HepG2 (cell line): ENCODE results near the gene PTPRF. TPM values are rescaled to one million over a fixed set of nuclear protein-coding genes. Genes with fewer than 3 reads are reported as not detected.

ENCODE experiments used
- ATAC-seq: fragments of 200-7000 bp; cut with Tn5 transposase; 3 replicates; pipeline ENCODE4 v1.9.1; 2020; ENCODE audit warnings: mild to moderate bottlenecking, moderate library complexity
- BruUV-seq: library from RNA; stranded (reverse); fragments of 400-500 nt; replicated peaks from 2 replicates; lab custom pipeline; 2021; lab: Mats Ljungman, UMichigan
- CTCF ChIA-PET: fragments of 300-600 bp; formaldehyde crosslinking; extraction: SDS; loops from one replicate; lab custom pipeline; 2021; ENCODE audit warnings: low total read pairs, inconsistent platforms, low intra/inter-chr PET ratio; lab: Yijun Ruan, JAX
- POLR2A ChIA-PET: fragments of 350-600 bp; sonication (Branson Sonifier 250); formaldehyde crosslinking; loops from one replicate; lab custom pipeline; 2020; ENCODE audit warnings: antibody characterized with exemption, inconsistent platforms; lab: Yijun Ruan, JAX
- DNase-seq: peaks from one replicate; pipeline ENCODE4 v3.0.0-alpha.2; 2015; ENCODE audit warnings: low spot score
- FAIRE-seq: peaks from 3 replicates; lab custom pipeline; 2011; peaks lifted over from hg19 to GRCh38; lab: Jason Lieb, UNC
- H2AFZ ChIP-seq: one replicate; pipeline ENCODE4 v1.6.1; 2011; ENCODE audit warnings: low read length, inconsistent platforms
- H3K27ac ChIP-seq: fragments of 300-600 bp; 3 replicates; pipeline ENCODE4 v1.8.0; 2011; ENCODE audit warnings: mixed run types, mild to moderate bottlenecking, mixed read lengths, low read length, inconsistent platforms; ENCODE audit not compliant: insufficient read depth; ENCODE audit errors: extremely low read length
- H3K27me3 ChIP-seq, 2 experiments: fragments of 200-600 bp in 1 of 2; 2 replicates in 1 of 2; 3 replicates in 1 of 2; pipeline versions ENCODE4 v1.6.0 to v1.8.0; 2011; ENCODE audit warnings: low read length in 2 of 2, mild to moderate bottlenecking in 2 of 2, moderate library complexity in 2 of 2, inconsistent platforms in 1 of 2; ENCODE audit not compliant: insufficient read depth in 2 of 2, control insufficient read depth in 1 of 2
- H3K36me3 ChIP-seq, 2 experiments: fragments of 200-600 bp in 1 of 2; replicated peaks in 1 of 2; 2 replicates in 1 of 2; 3 replicates in 1 of 2; pipeline versions ENCODE4 v1.5.1 to v1.8.0; 2011; ENCODE audit warnings: low read length in 2 of 2, inconsistent platforms in 1 of 2; ENCODE audit not compliant: insufficient read depth in 2 of 2, control insufficient read depth in 1 of 2
- H3K4me1 ChIP-seq: 2 replicates; pipeline ENCODE4 v1.5.1; 2012; ENCODE audit warnings: low read length, inconsistent platforms; ENCODE audit not compliant: insufficient read depth
- H3K4me2 ChIP-seq: 2 replicates; pipeline ENCODE4 v1.6.0; 2011; ENCODE audit warnings: low read depth, low read length, inconsistent platforms
- H3K4me3 ChIP-seq, 3 experiments: fragments of 200-600 bp in 1 of 3; sonication (generic), shearing (Covaris generic) in 1 of 3; replicated peaks in 1 of 3; 2 replicates each; pipeline ENCODE4 v1.5.1; 2011 to 2016; ENCODE audit warnings: low read length in 3 of 3, inconsistent platforms in 2 of 3, low read depth in 2 of 3, mild to moderate bottlenecking in 2 of 3, control low read depth in 1 of 3, mixed read lengths in 1 of 3; ENCODE audit not compliant: insufficient read depth in 1 of 3
- H3K79me2 ChIP-seq: one replicate; pipeline ENCODE4 v1.6.1; 2011; ENCODE audit warnings: low read length, inconsistent platforms; ENCODE audit not compliant: insufficient read depth
- H3K9ac ChIP-seq: 2 replicates; pipeline ENCODE4 v1.6.0; 2011; ENCODE audit warnings: mild to moderate bottlenecking, low read depth, low read length, inconsistent platforms; ENCODE audit not compliant: insufficient read depth
- H3K9me3 ChIP-seq: 2 replicates; pipeline ENCODE4 v1.5.1; 2012; ENCODE audit warnings: mild to moderate bottlenecking, low read length
- H4K20me1 ChIP-seq: 2 replicates; pipeline ENCODE4 v1.6.0; 2011; ENCODE audit warnings: inconsistent platforms, mild to moderate bottlenecking, low read length, moderate library complexity; ENCODE audit not compliant: insufficient read depth
- CREBL2 ChIP-seq: sonication (generic); formaldehyde crosslinking; IDR thresholded peaks from 2 replicates; pipeline ENCODE4 v1.8.1; 2023; ENCODE audit warnings: missing genetic modification reagents, mild to moderate bottlenecking, borderline replicate concordance
- GPN1 ChIP-seq: sonication (generic); formaldehyde crosslinking; IDR thresholded peaks from 2 replicates; pipeline ENCODE4 v1.5.1; 2020; ENCODE audit warnings: missing genetic modification reagents, borderline replicate concordance
- HNF1A ChIP-seq, 2 experiments: sonication (generic) in 1 of 2; formaldehyde crosslinking in 1 of 2; IDR thresholded peaks; 2 replicates each; pipeline versions ENCODE4 v1.4.0 to v1.6.1; 2016 to 2020; ENCODE audit warnings: borderline replicate concordance in 1 of 2, low read depth in 1 of 2, mild to moderate bottlenecking in 1 of 2, missing genetic modification reagents in 1 of 2
- MXD1 ChIP-seq: sonication (generic); formaldehyde crosslinking; IDR thresholded peaks from 2 replicates; pipeline ENCODE4 v1.4.0; 2020; ENCODE audit warnings: mild to moderate bottlenecking, missing genetic modification reagents
- REPIN1 ChIP-seq: sonication (generic); formaldehyde crosslinking; IDR thresholded peaks from 2 replicates; pipeline ENCODE4 v1.8.0; 2022; ENCODE audit warnings: missing genetic modification reagents, low read depth, mild to moderate bottlenecking, borderline replicate concordance
- RNF2 ChIP-seq: fragments of 450-650 bp; conservative IDR thresholded peaks from 2 replicates; pipeline ENCODE4 v1.6.1; 2016; ENCODE audit warnings: low read depth
- SIX4 ChIP-seq: sonication (generic); formaldehyde crosslinking; IDR thresholded peaks from 2 replicates; pipeline ENCODE4 v1.4.0; 2020; ENCODE audit warnings: missing genetic modification reagents
- ZBTB2 ChIP-seq: sonication (generic); formaldehyde crosslinking; IDR thresholded peaks from 2 replicates; pipeline ENCODE4 v1.8.0; 2022; ENCODE audit warnings: low read depth, missing genetic modification reagents
- ZFYVE20 ChIP-seq: sonication (generic); formaldehyde crosslinking; IDR thresholded peaks from 2 replicates; pipeline ENCODE4 v1.8.0; 2023; ENCODE audit warnings: low read depth, mild to moderate bottlenecking, moderate library complexity, missing genetic modification reagents, borderline replicate concordance
- ZNF850 ChIP-seq: sonication (generic); formaldehyde crosslinking; conservative IDR thresholded peaks from 2 replicates; pipeline ENCODE4 v1.9.0; 2021; ENCODE audit warnings: mild to moderate bottlenecking, missing genetic modification reagents
- ZSCAN22 ChIP-seq: sonication (generic); formaldehyde crosslinking; IDR thresholded peaks from 2 replicates; pipeline ENCODE4 v1.4.0; 2020; ENCODE audit warnings: mild to moderate bottlenecking, missing genetic modification reagents
- WGBS: methylation state at CpG from one replicate; pipeline ENCODE4 v1.1.6; 2017; ENCODE audit warnings: low lambda C conversion rate; 5-methylcytosine and 5-hydroxymethylcytosine counted together
- in situ Hi-C: cut with HindIII; loops from 2 replicates; pipeline ENCODE4 v1.10.0; 2017; ENCODE audit warnings: low pct_unique_long_range_greater_than_20kb; ENCODE audit not compliant: extremely low pct_ligation_motif_present
- intact Hi-C: fragments of 100-400 bp; cut with micrococcal nuclease; formaldehyde crosslinking; loops from one replicate; pipeline ENCODE4 v1.10.0; 2022; ENCODE audit not compliant: unreplicated experiment
- polyA plus RNA-seq, 8 experiments: library from polyadenylated mRNA; depleted of rRNA in 3 of 8; stranded (reverse) in 7 of 8; unstranded in 1 of 8; fragments of >200 nt; fragmentation: Illumina TruSeq in 4 of 8; extraction: Trizol in 4 of 8; gene quantifications; 2 replicates each; pipeline versions ENCODE4 v1.2.1 to v1.2.3, GENCODE V29; 2011 to 2016; ENCODE audit warnings: low read depth in 4 of 8, missing spikeins in 1 of 8, mixed read lengths in 1 of 8; ENCODE audit not compliant: insufficient read depth in 1 of 8
- total RNA-seq, 5 experiments: library from RNA; depleted of rRNA; stranded (reverse); fragments of >200 nt; fragmentation: Illumina TruSeq; extraction: Trizol; gene quantifications; 2 replicates each; pipeline ENCODE4 v1.2.3, GENCODE V29; 2016; ENCODE audit warnings: low read depth in 1 of 5

PTPRF gene
- total and polyA plus RNA-seq, 2 of the 13 experiments (the other 11 are each of a cell fraction or from before 2014, with no cell fraction given): 55.9 to 167 TPM

- no peak for TF ChIP-seq HNF1A (IDR thresholded peaks at IDR 0.05; ENCODE audit: low read depth)
- TF ChIP-seq HNF1A (CRISPR knock-in tag; IDR thresholded peaks at IDR 0.05; ENCODE audit: borderline replicate concordance): no peak
- no peak for TF ChIP-seq GPN1 (CRISPR knock-in tag)
- no peak for TF ChIP-seq MXD1 (CRISPR knock-in tag)
- no peak for TF ChIP-seq ZBTB2 (CRISPR knock-in tag)
Measured at GRCh38 chr1:43586136-43586731, 55.6 kb downstream of the PTPRF start (continued).

- Histone ChIP-seq H3K27ac (no peak overlapping the region), H3K4me1 (no peaks in the 10 kb centered on the region), H2AFZ (no peak overlapping the region), H3K4me2 (no peak overlapping the region), H3K27me3 (no peaks in the 10 kb centered on the region), H3K79me2 (no peaks in the 10 kb centered on the region), H3K9ac (no peak overlapping the region), H4K20me1 (peaks cover 7% of the 10 kb centered on the region; the same call in 1 of the 2 replicates), H3K4me3 (no peak overlapping the region), H3K36me3 (peaks cover 25 to 87% of the 10 kb centered on the region in 2 experiments), H3K9me3 (no peaks in the 10 kb centered on the region)
- ATAC-seq (no peak), FAIRE-seq (no peak), DNase-seq (no peak)
- in situ Hi-C loops: loop anchor here (5.0 kb wide), 1 partner anchor 60 kb away; no protein-coding TSS in a partner anchor
- no TSS peak for BruUV-seq
- TF ChIP-seq SIX4 (CRISPR knock-in tag) (no peak), REPIN1 (CRISPR knock-in tag) (no peak), CREBL2 (no peak), ZFYVE20 (CRISPR knock-in tag) (no peak), RNF2 (no peak), ZNF850 (CRISPR knock-in tag) (no peak), ZSCAN22 (no peak)
- 100% methylated on average over 2 of the region's 2 CpGs for WGBS
- CTCF ChIA-PET: no interaction called here
- intact Hi-C loops: no loop called here
- POLR2A ChIA-PET: no interaction called here
Measured at GRCh38 chr1:43587001-43587400, 56.3 kb downstream of the PTPRF start.
